ENCODE results near the gene YY1. TPM values are rescaled to one million over a fixed set of nuclear protein-coding genes. Genes with fewer than 3 reads are reported as not detected.
A peak's percentile ranks its signal among the peaks of the same experiment; 100 is the strongest.
"Not testable (repeated sequence)": the region's sequence is repeated elsewhere in the genome, so short reads cannot be mapped to it uniquely, and the experiment has no call there.

The YY1 gene
- total RNA-seq, 1 donor from 2014 or later: 89.0 TPM

GRCh38 chr14:100285021-100285912 is 46.3 kb downstream of the YY1 start:
- TF ChIP-seq CTCF (IDR thresholded peaks at IDR 0.05; ENCODE audit: unreplicated experiment): peak; percentile 79
- Mint-ChIP-seq H3K9me3 (no peaks in the 10 kb centered on the region), H3K36me3 (no peaks in the 10 kb centered on the region), H3K27ac (no peak overlapping the region), H3K4me1 (peaks cover 8% of the 10 kb centered on the region), H3K4me3 (peak overlapping the region; percentile 75), H3K27me3 (ENCODE audit: low read depth) (no peaks in the 10 kb centered on the region)
- DNase-seq (ENCODE audit: low spot score in 2 of 2, unreplicated experiment in 2 of 2): peak; percentile 66 to 89

GRCh38 chr14:100285913-100286400 is 47.0 kb downstream of the YY1 start:
- DNase-seq (ENCODE audit: low spot score in 2 of 2, unreplicated experiment in 2 of 2): no peak
- no peaks in the 10 kb centered on the region for H3K9me3 Mint-ChIP-seq
- TF ChIP-seq CTCF (IDR thresholded peaks at IDR 0.05; ENCODE audit: unreplicated experiment): no peak
- H3K36me3 Mint-ChIP-seq: peaks cover 2% of the 10 kb centered on the region
- peak overlapping the region; percentile 79 for H3K27ac Mint-ChIP-seq
- peak overlapping the region; percentile 75 for H3K4me3 Mint-ChIP-seq
- peaks cover 8% of the 10 kb centered on the region for H3K4me1 Mint-ChIP-seq
- H3K27me3 Mint-ChIP-seq (ENCODE audit: low read depth): no peaks in the 10 kb centered on the region

- no peak for TF ChIP-seq CTCF (IDR thresholded peaks at IDR 0.05; ENCODE audit: unreplicated experiment)
- Mint-ChIP-seq H3K27me3 (ENCODE audit: low read depth) (no peaks in the 10 kb centered on the region), H3K36me3 (peaks cover 2% of the 10 kb centered on the region), H3K9me3 (no peaks in the 10 kb centered on the region), H3K4me3 (peak overlapping the region; percentile 33), H3K27ac (no peak overlapping the region), H3K4me1 (peaks cover 8% of the 10 kb centered on the region)
- DNase-seq (ENCODE audit: low spot score in 2 of 2, unreplicated experiment in 2 of 2): no peak
Measured at GRCh38 chr14:100286484-100287191, 47.7 kb downstream of the YY1 start.

- Mint-ChIP-seq H3K36me3 (peaks cover 2% of the 10 kb centered on the region), H3K4me3 (no peak overlapping the region), H3K9me3 (no peaks in the 10 kb centered on the region), H3K4me1 (peaks cover 8% of the 10 kb centered on the region), H3K27ac (peak overlapping the region; percentile 43), H3K27me3 (ENCODE audit: low read depth) (no peaks in the 10 kb centered on the region)
- TF ChIP-seq CTCF (IDR thresholded peaks at IDR 0.05; ENCODE audit: unreplicated experiment): no peak
- no peak for DNase-seq (ENCODE audit: low spot score in 2 of 2, unreplicated experiment in 2 of 2)
Measured at GRCh38 chr14:100287202-100287997, 48.5 kb downstream of the YY1 start.

- not testable (repeated sequence) for H3K9me3 Mint-ChIP-seq; DNase-seq (ENCODE audit: low spot score in 2 of 2, unreplicated experiment in 2 of 2); H3K4me3 Mint-ChIP-seq; H3K4me1 Mint-ChIP-seq; H3K27ac Mint-ChIP-seq; H3K36me3 Mint-ChIP-seq; H3K27me3 Mint-ChIP-seq (ENCODE audit: low read depth)
Measured at GRCh38 chr14:100287998-100288295, 49.0 kb downstream of the YY1 start.

Data from mesothelial cell of epicardium (in vitro differentiated cells).